Thyroid gland (tissue), 4 donors: ENCODE results near the gene STARD10. TPM values are rescaled to one million over a fixed set of nuclear protein-coding genes. Genes with fewer than 3 reads are reported as not detected.

Experiments
- DNase-seq, 2 donors: peaks; one replicate each; pipeline ENCODE4 v3.0.0-alpha.2; 2019
- H3K27ac ChIP-seq, 3 donors: fragments of 200-600 bp; sonication (generic); 1 replicate in 2 of 3; 2 replicates in 1 of 3; pipeline ENCODE4 v1.5.1; 2016 to 2019; ENCODE audit warnings: mild to moderate bottlenecking in 1 of 3, moderate library complexity in 1 of 3
- H3K27me3 ChIP-seq: fragments of 200-600 bp; sonication (generic); one replicate; pipeline ENCODE4 v1.5.1; 2019
- H3K36me3 ChIP-seq, 2 donors: fragments of 200-600 bp; sonication (generic); one replicate each; pipeline ENCODE4 v1.5.1; 2016 to 2019
- H3K4me1 ChIP-seq, 2 donors: fragments of 200-600 bp; sonication (generic); one replicate each; pipeline ENCODE4 v1.5.1; 2017 to 2019
- H3K4me3 ChIP-seq, 3 donors: fragments of 200-600 bp; sonication (generic); replicated peaks in 1 of 3; 1 replicate in 2 of 3; 2 replicates in 1 of 3; pipeline ENCODE4 v1.5.1; 2016; ENCODE audit warnings: mild to moderate bottlenecking in 1 of 3
- H3K9me3 ChIP-seq: fragments of 200-600 bp; sonication (generic); one replicate; pipeline ENCODE4 v1.5.1; 2017
- POLR2A ChIP-seq, 2 donors: fragments of 450-650 bp; IDR thresholded peaks; one replicate each; pipeline ENCODE4 v1.6.1; 2017; ENCODE audit warnings: antibody characterized with exemption in 2 of 2, mild to moderate bottlenecking in 2 of 2, moderate library complexity in 1 of 2
- WGBS, 2 donors: methylation state at CpG; one replicate each; pipeline ENCODE4 v1.1.5; 2017; 5-methylcytosine and 5-hydroxymethylcytosine counted together
- intact Hi-C: fragments of 100-400 bp; cut with DNase I; formaldehyde crosslinking; loops from one replicate; pipeline ENCODE4 v1.15.1; 2023
- total RNA-seq, 4 donors: library from RNA; depleted of rRNA; stranded (reverse); fragments of >200 nt; gene quantifications; one replicate each; pipeline ENCODE4 v1.2.3, GENCODE V29; 2016
- TF ChIP-seq, protein P1 (sequence below), 6 experiments: fragments of 200-600 bp in 3 of 6; fragments of 450-650 bp in 3 of 6; sonication (generic) in 3 of 6; IDR thresholded peaks; one replicate each; pipeline ENCODE4 v1.5.1; 2016 to 2019; ENCODE audit warnings: antibody characterized with exemption in 6 of 6, mild to moderate bottlenecking in 2 of 6, inconsistent platforms in 1 of 6, moderate library complexity in 1 of 6

The STARD10 gene
- total RNA-seq, 4 donors from 2014 or later = 67.7 to 113 (median 82.0) TPM

DNA sequence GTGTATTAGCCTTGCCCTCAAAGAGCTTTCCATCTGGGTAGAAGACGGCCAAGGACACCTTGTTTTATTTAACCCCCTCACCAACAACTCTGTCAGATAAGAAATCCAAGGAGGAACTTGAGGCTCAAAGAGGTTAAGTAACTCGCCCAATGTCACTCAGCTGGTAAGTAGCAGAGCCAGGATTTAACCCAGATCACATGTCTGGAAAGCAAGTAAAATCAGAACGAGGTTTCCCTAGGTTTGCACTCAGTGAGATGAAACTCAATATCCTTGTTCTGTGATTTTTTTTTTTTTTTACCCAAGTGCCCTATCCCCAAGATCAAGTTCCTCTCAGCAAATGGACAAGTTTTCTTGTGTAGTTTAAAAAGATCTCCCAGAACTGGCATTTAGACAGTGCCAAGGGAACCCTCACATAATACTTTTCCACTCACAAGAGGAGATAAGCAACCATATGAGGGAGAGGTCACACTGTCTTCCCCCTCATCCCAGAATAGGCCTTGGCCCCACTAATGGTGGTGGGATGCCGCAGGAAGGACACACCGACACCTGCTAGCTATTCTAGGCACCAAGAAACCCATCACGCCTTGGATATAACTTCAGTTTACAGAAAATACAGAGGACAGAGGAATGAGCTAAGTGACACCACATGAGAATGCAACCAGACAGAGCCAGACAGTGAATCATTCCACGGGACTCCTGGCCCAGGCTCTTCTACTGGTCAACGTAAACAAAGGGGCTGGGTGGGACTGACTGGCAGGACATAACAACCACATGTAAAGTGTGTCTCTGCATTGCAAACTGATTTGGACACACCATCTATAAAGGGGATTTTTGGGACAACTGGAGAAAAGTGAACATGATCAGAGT is 33.1 kb downstream of the STARD10 start:
- Histone ChIP-seq H3K4me1 (peaks cover 11 to 44% of the 10 kb centered on the region in 2 donors), H3K27ac (no peak overlapping the region), H3K27me3 (no peaks in the 10 kb centered on the region), H3K9me3 (no peaks in the 10 kb centered on the region), H3K4me3 (no peak overlapping the region), H3K36me3 (no peaks in the 10 kb centered on the region)
- TF ChIP-seq POLR2A (IDR thresholded peaks at IDR 0.05) = no peak
- TF ChIP-seq, protein P1, sequence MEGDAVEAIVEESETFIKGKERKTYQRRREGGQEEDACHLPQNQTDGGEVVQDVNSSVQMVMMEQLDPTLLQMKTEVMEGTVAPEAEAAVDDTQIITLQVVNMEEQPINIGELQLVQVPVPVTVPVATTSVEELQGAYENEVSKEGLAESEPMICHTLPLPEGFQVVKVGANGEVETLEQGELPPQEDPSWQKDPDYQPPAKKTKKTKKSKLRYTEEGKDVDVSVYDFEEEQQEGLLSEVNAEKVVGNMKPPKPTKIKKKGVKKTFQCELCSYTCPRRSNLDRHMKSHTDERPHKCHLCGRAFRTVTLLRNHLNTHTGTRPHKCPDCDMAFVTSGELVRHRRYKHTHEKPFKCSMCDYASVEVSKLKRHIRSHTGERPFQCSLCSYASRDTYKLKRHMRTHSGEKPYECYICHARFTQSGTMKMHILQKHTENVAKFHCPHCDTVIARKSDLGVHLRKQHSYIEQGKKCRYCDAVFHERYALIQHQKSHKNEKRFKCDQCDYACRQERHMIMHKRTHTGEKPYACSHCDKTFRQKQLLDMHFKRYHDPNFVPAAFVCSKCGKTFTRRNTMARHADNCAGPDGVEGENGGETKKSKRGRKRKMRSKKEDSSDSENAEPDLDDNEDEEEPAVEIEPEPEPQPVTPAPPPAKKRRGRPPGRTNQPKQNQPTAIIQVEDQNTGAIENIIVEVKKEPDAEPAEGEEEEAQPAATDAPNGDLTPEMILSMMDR (IDR thresholded peaks at IDR 0.05) = no peak
- no peak for DNase-seq
- intact Hi-C loops = no loop called here
- 74 to 76% methylated on average over 8 of the region's 8 CpGs for WGBS, 2 donors

DNA sequence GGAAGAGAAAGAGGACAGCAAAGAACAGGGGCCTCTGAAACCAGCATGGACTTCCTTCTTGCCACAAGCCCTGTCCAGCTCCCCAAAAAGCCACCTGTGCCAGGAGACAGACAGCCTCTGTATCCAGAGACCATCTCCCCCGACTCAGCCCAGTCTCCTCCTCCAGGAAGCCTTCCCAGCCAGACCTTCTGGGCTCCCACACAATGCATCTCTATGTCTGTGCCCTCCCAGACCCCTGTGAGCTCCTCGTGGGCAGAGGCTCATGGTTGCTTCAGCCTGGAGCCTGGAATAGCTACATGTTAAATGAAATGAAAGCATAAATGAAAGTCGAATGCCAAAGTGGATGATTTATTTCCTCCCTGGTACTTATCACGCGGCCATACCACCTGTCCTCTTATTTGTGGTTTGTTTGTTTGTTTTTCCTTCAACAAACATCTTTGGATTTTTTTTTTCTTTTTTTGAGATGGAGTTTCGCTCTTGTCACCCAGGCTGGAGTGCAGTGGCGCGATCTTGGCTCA is 34.3 kb downstream of the STARD10 start:
- intact Hi-C loops = no loop called here
- TF ChIP-seq POLR2A (IDR thresholded peaks at IDR 0.05) = no peak
- TF ChIP-seq, protein P1 (IDR thresholded peaks at IDR 0.05) = no peak
- H3K36me3 ChIP-seq = no peaks in the 10 kb centered on the region
- 87 to 90% methylated on average over 8 of the region's 8 CpGs for WGBS, 2 donors
- peak overlapping the region; percentile 1 to 73 (median 63) for H3K27ac ChIP-seq
- H3K4me1 ChIP-seq = peaks cover 11 to 42% of the 10 kb centered on the region in 2 donors
- H3K9me3 ChIP-seq = no peaks in the 10 kb centered on the region
- no peak for DNase-seq
- H3K27me3 ChIP-seq = no peaks in the 10 kb centered on the region
- H3K4me3 ChIP-seq = no peak overlapping the region

DNA sequence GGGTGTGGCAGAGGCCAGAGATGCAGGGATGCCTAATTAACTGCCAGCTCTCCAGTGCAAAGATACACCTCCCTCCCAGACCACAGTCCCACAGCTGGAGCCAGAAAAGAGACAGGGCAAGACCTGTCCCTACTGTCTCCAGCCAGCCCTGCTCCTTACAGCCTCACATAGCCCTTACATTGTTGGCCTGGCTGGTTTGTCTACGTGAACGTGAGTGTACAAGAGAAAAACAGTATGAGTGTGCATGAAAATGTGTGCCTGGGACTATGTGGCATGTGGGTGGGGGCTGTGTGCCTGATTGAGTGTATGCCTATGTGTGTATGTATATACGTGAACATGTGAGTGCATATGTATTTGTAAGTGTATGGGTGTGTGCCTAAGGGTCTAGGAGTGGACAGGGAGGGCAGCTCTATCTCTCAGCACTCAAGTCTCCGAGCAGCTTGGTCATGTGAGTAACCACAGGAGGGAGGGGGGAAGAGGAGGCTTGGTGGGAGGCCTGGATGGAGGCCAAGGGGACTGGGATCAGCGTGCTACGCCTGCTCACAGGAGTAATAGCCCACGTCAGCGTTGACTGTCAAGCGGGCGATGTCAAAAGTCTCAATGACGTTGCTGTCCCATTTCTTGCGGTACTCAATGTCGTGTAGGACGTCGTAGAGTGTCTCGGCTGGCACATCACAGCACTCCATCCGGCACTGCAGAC is 35.0 kb downstream of the STARD10 start:
- H3K4me1 ChIP-seq = peaks cover 6 to 35% of the 10 kb centered on the region in 2 donors
- H3K27ac ChIP-seq = peak overlapping the region; percentile 1 to 73 (median 63)
- peak; percentile 87 to 94 for DNase-seq
- H3K4me3 ChIP-seq = no peak overlapping the region
- H3K27me3 ChIP-seq = no peaks in the 10 kb centered on the region
- WGBS, 2 donors = 32 to 36% methylated on average over 7 to 17 of the region's 17 CpGs
- no peaks in the 10 kb centered on the region for H3K9me3 ChIP-seq
- TF ChIP-seq, protein P1 (IDR thresholded peaks at IDR 0.05) = no peak
- TF ChIP-seq POLR2A (IDR thresholded peaks at IDR 0.05) = no peak
- intact Hi-C loops = no loop called here
- H3K36me3 ChIP-seq = no peaks in the 10 kb centered on the region

GRCh38 chr11:72758304-72758689 is 35.5 kb downstream of the STARD10 start:
- peaks cover 6 to 32% of the 10 kb centered on the region in 2 donors for H3K4me1 ChIP-seq
- intact Hi-C loops = no loop called here
- no peak overlapping the region for H3K4me3 ChIP-seq
- H3K36me3 ChIP-seq = no peaks in the 10 kb centered on the region
- H3K9me3 ChIP-seq = no peaks in the 10 kb centered on the region
- H3K27me3 ChIP-seq = no peaks in the 10 kb centered on the region
- H3K27ac ChIP-seq = peak overlapping the region; percentile 1 to 73 (median 63)
- TF ChIP-seq, protein P1 (IDR thresholded peaks at IDR 0.05) = no peak
- no peak for TF ChIP-seq POLR2A (IDR thresholded peaks at IDR 0.05)
- 93 to 97% methylated on average over 7 of the region's 7 CpGs for WGBS, 2 donors
- no peak for DNase-seq
